SK-N-SH (cell line): ENCODE measurements around the gene SUCLG2.

Experiments
- CHD2 ChIP-seq: fragments of 150-350 bp; IDR thresholded peaks from 2 replicates; pipeline ENCODE4 v1.6.1; 2018; ENCODE audit warnings: low read length; ENCODE audit not compliant: partially characterized antibody
- EP300 ChIP-seq, 2 experiments: IDR thresholded peaks; 2 replicates each; pipeline versions ENCODE4 v1.4.0 to v1.6.1; 2012; ENCODE audit warnings: borderline replicate concordance in 1 of 2, low read depth in 1 of 2, low read length in 1 of 2
- FOXM1 ChIP-seq: IDR thresholded peaks from 2 replicates; pipeline ENCODE4 v1.4.0; 2012; ENCODE audit warnings: low read depth, mild to moderate bottlenecking
- GATA2 ChIP-seq: sonication (generic); formaldehyde crosslinking; IDR thresholded peaks from 2 replicates; pipeline ENCODE4 v1.5.0; 2020; ENCODE audit warnings: mild to moderate bottlenecking, missing genetic modification reagents
- POLR2AphosphoS5 ChIP-seq: IDR thresholded peaks from 2 replicates; pipeline ENCODE4 v1.6.1; 2012; ENCODE audit warnings: low read depth, low read length
- RCOR1 ChIP-seq: fragments of 150-350 bp; IDR thresholded peaks from 2 replicates; pipeline ENCODE4 v1.6.1; 2017; ENCODE audit warnings: antibody characterized with exemption, low read length
- TAF1 ChIP-seq: IDR thresholded peaks from 2 replicates; pipeline ENCODE4 v1.6.1; 2012; ENCODE audit warnings: low read depth, mild to moderate bottlenecking, low read length, moderate library complexity, borderline replicate concordance
- YY1 ChIP-seq: IDR thresholded peaks from 2 replicates; pipeline ENCODE4 v1.4.0; 2012; ENCODE audit warnings: low read depth, mild to moderate bottlenecking
- TF ChIP-seq, protein P1 (sequence below): IDR thresholded peaks from 2 replicates; pipeline ENCODE4 v1.6.1; 2012; ENCODE audit warnings: mild to moderate bottlenecking, low read depth, low read length, moderate library complexity
- TF ChIP-seq, protein P2 (sequence below): IDR thresholded peaks from 2 replicates; pipeline ENCODE4 v1.4.0; 2012; ENCODE audit warnings: low read depth, borderline replicate concordance
- TF ChIP-seq, protein P3 (sequence below): fragments of 200-600 bp; sonication (generic); IDR thresholded peaks from 2 replicates; pipeline ENCODE4 v1.6.1; 2017; ENCODE audit warnings: antibody characterized with exemption, mild to moderate bottlenecking, moderate library complexity
- TF ChIP-seq, protein P4 (sequence below): IDR thresholded peaks from 2 replicates; pipeline ENCODE4 v1.4.0; 2012; ENCODE audit warnings: low read depth, borderline replicate concordance

DNA sequence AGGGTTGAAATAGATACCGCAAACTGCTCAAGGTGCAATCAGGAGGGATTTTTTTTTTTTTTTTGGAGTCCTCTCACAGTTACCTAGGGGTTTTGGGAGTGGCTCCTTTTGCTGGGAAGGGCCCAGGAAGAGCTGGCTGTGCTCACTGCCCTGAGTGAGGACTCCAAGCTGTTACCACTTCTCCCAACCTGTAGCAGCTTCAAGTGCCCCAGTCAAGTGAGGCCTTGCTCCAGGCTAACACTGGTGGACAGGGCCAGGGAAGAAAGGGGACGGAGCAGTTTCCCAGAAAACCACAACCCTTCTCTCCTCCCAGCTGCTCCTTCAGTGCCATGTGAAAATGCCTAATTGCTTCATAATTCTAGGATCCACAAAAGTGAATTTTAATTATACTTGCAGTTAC is 274.3 kb downstream of the SUCLG2 start:
- no peak for TF ChIP-seq EP300 (IDR thresholded peaks at IDR 0.05; ENCODE audit: borderline replicate concordance in 1 of 2, low read depth in 1 of 2, low read length in 1 of 2)
- TF ChIP-seq, protein P1, sequence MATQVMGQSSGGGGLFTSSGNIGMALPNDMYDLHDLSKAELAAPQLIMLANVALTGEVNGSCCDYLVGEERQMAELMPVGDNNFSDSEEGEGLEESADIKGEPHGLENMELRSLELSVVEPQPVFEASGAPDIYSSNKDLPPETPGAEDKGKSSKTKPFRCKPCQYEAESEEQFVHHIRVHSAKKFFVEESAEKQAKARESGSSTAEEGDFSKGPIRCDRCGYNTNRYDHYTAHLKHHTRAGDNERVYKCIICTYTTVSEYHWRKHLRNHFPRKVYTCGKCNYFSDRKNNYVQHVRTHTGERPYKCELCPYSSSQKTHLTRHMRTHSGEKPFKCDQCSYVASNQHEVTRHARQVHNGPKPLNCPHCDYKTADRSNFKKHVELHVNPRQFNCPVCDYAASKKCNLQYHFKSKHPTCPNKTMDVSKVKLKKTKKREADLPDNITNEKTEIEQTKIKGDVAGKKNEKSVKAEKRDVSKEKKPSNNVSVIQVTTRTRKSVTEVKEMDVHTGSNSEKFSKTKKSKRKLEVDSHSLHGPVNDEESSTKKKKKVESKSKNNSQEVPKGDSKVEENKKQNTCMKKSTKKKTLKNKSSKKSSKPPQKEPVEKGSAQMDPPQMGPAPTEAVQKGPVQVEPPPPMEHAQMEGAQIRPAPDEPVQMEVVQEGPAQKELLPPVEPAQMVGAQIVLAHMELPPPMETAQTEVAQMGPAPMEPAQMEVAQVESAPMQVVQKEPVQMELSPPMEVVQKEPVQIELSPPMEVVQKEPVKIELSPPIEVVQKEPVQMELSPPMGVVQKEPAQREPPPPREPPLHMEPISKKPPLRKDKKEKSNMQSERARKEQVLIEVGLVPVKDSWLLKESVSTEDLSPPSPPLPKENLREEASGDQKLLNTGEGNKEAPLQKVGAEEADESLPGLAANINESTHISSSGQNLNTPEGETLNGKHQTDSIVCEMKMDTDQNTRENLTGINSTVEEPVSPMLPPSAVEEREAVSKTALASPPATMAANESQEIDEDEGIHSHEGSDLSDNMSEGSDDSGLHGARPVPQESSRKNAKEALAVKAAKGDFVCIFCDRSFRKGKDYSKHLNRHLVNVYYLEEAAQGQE = no peak
- TF ChIP-seq TAF1 = no peak
- TF ChIP-seq, protein P2, sequence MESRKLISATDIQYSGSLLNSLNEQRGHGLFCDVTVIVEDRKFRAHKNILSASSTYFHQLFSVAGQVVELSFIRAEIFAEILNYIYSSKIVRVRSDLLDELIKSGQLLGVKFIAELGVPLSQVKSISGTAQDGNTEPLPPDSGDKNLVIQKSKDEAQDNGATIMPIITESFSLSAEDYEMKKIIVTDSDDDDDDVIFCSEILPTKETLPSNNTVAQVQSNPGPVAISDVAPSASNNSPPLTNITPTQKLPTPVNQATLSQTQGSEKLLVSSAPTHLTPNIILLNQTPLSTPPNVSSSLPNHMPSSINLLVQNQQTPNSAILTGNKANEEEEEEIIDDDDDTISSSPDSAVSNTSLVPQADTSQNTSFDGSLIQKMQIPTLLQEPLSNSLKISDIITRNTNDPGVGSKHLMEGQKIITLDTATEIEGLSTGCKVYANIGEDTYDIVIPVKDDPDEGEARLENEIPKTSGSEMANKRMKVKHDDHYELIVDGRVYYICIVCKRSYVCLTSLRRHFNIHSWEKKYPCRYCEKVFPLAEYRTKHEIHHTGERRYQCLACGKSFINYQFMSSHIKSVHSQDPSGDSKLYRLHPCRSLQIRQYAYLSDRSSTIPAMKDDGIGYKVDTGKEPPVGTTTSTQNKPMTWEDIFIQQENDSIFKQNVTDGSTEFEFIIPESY = no peak
- no peak for TF ChIP-seq POLR2AphosphoS5
- TF ChIP-seq, protein P3, sequence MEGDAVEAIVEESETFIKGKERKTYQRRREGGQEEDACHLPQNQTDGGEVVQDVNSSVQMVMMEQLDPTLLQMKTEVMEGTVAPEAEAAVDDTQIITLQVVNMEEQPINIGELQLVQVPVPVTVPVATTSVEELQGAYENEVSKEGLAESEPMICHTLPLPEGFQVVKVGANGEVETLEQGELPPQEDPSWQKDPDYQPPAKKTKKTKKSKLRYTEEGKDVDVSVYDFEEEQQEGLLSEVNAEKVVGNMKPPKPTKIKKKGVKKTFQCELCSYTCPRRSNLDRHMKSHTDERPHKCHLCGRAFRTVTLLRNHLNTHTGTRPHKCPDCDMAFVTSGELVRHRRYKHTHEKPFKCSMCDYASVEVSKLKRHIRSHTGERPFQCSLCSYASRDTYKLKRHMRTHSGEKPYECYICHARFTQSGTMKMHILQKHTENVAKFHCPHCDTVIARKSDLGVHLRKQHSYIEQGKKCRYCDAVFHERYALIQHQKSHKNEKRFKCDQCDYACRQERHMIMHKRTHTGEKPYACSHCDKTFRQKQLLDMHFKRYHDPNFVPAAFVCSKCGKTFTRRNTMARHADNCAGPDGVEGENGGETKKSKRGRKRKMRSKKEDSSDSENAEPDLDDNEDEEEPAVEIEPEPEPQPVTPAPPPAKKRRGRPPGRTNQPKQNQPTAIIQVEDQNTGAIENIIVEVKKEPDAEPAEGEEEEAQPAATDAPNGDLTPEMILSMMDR = no peak
- TF ChIP-seq YY1 = no peak
- TF ChIP-seq CHD2 = no peak
- no peak for TF ChIP-seq FOXM1
- TF ChIP-seq, protein P4, sequence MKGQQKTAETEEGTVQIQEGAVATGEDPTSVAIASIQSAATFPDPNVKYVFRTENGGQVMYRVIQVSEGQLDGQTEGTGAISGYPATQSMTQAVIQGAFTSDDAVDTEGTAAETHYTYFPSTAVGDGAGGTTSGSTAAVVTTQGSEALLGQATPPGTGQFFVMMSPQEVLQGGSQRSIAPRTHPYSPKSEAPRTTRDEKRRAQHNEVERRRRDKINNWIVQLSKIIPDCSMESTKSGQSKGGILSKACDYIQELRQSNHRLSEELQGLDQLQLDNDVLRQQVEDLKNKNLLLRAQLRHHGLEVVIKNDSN = no peak
- TF ChIP-seq GATA2 = no peak
- no peak for TF ChIP-seq RCOR1
